HG03439 (cell line): Measurements from ENCODE around the gene SRF.

Experiments used
- ATAC-seq: cut with Tn5 transposase; IDR thresholded peaks from one replicate; pipeline ENCODE4 v1.9.1; 2021; ENCODE audit warnings: mild to moderate bottlenecking, moderate library complexity; ENCODE audit not compliant: unreplicated experiment

Gene SRF

DNA sequence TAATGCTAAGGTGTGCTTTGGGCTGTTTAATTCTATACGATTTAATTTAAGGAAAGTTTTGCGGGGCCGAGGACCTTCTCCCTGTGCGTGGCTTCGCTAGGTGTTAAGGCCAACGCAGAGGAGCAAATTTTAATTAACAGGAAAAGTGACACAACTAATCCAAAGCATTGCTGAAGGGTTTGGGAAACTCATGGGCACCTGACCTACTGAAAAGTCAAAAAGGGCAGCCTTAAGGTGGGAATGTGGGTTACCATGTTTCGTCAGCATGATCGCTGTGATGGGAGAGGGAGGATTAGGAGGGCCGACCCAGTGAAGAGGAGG lies 10.5 kb downstream of the SRF start:
- no peak for ATAC-seq

DNA sequence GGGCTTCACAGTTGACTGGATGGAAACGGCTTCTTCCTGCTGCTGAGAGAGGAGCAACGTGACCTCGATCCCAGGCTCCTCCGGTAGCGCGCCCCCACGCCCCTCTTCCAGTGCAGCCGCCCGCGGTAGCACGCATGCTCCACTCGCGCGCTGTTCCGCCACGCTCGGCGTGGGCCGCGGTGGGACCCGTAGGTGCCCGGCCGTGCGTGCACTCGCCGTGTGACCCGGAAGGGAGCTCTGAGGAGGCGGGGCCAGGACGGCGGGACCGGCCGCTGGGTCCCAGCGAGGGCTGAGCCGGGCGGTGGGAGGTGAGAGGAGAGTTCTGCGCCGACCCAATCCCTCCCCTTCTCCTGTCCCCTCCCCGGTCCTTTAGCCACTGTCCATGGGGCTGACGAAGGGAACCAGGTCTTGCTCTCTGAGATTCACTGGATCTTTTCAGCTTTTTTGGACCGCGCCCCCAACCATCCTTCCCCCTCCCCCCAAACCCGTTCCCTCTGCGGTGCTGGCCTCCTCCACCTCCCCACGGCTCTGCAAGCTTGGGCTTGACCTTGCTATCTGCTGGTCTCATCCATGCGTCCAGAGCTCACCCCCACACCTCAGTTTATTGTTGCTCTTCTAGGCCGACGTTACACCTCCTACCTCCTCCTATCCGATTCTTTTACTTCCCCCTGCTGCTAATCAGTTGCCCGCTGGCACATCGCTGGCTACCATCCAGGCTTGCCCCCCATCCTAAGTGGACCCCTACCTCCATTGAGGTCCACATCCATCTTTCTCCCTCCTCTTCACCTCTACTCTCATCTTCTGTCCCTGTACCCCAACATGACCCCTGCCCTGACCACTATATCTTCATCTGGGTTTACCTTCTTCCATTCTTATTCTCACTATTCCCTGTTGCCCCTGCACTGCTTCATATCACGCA lies 11.1 kb downstream of the SRF start, which contains the start of gene CUL9:
TSS of gene CUL9 (plus strand) at position 255 of the 919 bp plus-strand sequence. CDS start 2,115 bp downstream, outside the sequence.
- ATAC-seq, result peak; percentile 83

DNA sequence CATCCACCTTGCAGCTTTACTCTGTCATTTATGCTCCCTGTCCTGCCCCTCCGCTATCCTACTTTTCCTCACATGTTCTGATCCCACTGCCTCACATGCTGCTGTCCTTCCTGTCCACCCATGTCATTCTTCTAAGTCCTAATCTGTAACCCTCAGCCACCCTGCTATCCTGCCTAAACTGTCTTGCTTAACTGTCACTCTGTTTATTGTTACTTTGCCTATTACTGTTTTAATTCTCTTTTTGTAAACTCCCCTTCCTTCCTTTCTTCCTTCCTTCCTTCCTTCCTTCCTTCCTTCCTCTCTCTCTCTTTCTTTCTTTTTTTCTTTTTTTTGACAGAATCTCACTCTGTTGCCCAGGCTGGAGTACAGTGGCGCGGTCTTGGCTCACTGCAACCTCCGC lies 12.4 kb downstream of the SRF start:
- no peak for ATAC-seq

DNA sequence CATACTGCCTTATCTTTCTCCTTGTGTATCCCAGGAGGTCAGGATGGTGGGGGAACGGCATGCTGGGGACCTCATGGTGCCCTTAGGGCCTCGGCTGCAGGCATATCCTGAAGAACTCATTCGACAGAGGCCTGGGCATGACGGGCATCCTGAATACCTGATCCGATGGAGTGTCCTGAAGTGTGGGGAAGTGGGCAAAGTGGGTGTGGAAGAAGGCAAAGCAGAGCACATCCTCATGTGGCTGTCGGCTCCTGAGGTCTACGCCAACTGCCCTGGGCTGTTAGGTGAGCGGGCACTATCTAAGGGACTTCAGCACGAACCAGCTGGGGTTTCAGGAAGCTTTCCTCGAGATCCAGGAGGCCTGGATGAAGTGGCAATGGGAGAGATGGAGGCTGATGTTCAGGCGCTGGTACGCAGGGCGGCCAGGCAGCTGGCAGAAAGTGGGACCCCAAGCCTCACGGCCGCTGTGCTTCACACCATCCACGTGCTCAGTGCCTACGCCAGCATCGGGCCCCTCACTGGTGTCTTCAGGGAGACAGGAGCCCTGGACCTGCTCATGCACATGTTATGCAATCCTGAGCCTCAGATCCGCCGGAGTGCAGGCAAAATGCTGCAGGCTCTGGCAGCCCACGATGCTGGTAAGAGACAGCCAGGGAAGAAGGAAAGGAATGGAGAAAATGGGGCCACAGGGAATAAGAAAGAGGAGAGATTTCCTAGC lies 13.4 kb downstream of the SRF start:
- no peak for ATAC-seq

DNA sequence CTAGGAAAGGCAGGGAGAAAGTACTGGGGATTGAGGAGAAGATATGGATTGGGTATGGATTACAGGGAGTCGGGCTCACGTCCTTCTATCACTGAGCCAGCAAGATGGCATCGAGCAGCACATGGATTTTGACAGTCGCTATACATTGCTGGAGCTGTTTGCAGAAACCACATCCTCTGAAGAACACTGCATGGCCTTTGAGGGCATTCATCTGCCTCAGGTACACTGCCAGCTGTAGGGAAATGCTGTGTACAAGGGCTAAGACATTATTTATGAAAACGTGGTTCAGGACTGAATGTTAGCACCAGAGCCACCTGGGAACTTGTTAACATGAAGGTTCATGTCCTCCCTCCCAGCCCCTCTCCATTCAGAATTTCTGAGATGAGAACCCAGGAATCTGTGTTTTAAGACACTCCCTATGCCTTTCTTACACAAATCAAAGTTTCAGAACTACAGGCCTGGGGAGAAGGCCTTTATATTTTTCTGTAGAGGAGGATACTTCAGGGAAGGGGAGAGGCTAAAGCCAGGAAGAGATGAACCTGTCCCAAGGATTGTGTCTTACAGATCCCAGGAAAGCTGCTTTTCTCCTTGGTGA lies 14.4 kb downstream of the SRF start:
- ATAC-seq, result no peak

DNA sequence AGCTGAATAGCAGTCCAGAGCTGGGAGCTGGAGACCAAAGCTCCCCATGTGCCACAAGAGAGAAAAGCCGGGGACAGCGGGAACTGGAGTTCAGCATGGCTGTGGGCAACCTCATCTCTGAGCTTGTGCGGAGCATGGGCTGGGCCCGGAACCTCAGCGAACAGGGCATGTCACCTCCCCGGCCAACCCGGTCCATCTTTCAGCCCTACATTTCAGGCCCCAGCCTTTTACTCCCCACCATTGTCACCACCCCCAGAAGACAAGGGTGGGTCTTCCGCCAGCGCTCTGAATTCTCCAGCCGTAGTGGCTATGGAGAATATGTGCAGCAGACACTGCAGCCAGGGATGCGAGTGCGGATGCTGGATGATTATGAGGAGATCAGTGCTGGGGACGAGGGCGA lies 14.9 kb downstream of the SRF start:
- ATAC-seq, result no peak

DNA sequence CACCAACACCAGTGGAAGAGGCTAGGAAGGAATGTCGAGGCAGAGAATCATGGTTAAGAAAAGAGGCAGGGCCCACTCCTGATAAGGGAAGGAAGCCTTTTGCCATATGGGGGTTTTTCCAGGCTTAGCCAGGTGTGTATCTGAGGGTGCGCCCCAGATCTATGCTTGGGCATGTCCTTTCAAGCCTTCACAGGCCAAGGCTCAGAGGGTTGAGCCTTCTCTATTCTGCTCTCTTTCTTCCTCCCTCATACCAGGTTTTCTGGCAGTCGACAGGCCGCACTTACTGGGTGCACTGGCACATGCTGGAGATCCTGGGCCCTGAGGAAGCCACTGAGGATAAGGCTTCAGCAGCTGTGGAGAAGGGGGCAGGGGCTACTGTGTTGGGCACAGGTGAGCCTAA lies 15.6 kb downstream of the SRF start:
- no peak for ATAC-seq

DNA sequence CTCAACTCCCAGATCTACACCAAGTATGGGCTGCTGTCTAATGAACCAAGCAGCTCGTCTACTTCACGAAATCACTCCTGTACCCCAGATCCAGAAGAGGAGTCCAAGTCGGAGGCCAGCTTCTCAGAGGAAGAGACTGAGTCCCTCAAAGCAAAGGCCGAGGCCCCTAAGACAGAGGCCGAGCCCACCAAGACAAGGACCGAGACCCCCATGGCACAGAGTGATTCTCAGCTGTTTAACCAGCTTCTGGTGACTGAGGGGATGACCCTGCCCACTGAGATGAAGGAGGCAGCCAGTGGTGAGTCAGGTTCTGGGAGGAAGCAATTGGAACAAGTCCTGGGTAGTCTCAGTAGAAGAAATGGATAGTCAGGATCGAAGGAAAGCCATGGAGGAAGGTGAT lies 16.8 kb downstream of the SRF start:
- ATAC-seq, result no peak

DNA sequence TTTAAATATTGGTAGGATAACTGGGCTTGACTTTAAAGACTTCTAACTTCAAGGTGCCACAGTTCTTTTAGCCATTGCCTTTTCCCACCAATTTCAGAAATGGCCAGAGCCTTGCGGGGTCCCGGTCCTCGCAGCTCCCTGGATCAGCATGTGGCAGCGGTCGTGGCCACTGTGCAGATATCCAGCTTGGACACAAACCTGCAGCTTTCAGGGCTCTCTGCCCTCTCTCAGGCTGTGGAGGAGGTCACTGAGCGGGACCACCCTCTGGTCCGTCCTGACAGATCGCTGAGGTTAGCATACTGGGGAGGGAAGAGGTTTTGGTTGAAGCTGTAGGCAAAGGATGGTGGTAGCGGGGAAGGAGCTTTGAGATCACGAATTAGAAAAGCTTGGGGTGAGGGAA lies 17.4 kb downstream of the SRF start:
- ATAC-seq, result no peak

DNA sequence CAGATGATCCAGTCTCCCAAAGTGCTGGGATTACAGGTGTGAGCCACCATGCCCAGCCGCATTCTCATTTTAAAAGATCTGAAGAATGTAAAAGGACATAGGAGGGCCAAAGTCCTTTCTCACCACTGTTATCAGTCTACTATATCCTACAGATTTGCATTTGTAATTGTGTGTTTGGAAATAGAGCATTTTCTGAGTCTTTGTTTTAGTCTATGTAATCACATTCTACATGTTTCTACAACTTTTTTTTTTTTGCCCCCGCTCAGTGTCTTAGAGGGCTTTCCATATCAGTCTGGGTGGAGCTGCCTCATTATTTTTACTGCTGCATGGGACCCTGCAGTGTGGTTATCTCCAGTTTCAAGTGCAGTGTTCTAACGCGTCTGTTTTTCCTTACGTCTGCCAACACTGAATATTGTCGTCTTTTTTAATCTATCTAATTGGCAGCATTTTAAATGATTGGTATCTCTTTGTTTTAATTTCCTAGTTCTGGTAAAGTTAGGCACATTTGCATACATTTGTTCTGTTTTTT lies 18.8 kb downstream of the SRF start:
- ATAC-seq, result no peak

DNA sequence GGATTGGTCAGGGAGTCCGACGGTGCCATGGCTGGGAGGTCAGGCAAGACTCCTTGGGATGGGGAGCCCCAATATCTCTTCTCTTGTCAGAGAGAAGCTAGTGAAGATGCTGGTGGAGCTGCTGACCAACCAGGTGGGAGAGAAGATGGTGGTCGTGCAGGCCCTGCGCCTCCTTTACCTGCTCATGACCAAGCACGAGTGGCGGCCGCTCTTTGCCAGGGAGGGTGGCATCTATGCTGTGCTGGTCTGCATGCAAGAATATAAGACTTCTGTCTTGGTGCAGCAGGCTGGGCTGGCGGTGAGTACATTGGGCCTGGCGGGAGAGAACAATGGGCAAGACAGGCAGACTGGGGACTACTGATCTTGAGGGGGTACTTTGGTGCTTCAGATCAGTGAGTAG lies 21.8 kb downstream of the SRF start:
- no peak for ATAC-seq

DNA sequence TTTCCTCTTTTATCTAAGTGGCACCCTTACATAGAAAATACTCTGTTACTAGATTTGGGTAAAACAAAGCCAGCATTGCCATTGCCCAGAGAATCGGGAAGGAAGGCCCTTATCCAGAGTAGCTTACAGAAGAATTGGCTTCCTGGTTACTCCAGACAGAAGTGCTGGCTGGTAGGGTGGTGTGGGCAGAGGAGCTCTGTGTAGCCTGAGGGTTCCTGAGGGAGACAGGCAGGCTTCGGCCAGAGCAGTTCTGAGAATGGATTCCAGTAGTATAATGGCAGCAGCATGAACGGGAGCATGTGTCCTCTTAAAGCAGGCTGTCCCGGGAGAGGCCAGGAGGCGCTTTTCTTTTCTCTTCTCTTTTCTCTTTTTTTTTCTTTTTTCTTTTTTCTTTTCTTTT lies 22.9 kb downstream of the SRF start:
- no peak for ATAC-seq

DNA sequence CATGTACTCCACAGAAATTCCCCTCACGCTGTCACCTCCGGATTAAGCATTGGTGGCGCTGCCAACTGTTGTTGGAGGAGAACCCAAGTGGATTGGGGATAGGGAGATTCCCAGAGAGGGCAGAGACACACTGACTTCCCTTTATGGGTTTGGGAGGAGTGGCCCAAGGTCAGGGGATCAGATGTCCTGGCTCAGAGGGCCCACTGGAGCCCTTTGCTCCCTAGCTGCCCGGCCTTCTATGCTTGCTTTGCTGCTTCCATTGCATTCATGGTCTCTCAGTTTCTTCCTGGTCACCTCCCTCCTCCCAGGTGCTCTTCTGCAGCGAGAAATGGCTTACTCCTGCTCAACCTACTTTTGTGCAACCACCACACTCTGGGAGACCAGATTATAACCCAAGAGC lies 25.3 kb downstream of the SRF start:
- ATAC-seq, result no peak

DNA sequence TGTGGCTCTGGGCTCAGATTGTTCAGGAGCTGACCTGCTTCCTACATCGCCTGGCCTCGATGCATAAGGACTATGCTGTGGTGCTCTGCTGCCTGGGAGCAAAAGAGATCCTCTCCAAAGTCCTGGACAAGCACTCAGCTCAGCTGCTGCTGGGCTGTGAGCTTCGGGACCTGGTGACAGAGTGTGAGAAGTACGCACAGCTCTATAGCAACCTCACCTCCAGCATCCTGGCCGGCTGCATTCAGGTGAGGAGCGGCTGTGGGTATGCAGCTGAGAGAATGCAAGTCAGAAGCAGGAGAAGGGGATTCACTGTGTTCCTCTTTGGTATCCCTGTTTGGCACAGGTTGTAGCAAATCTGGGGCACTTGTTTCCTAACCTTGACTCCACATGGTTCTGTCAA lies 28.8 kb downstream of the SRF start:
- ATAC-seq, result no peak

DNA sequence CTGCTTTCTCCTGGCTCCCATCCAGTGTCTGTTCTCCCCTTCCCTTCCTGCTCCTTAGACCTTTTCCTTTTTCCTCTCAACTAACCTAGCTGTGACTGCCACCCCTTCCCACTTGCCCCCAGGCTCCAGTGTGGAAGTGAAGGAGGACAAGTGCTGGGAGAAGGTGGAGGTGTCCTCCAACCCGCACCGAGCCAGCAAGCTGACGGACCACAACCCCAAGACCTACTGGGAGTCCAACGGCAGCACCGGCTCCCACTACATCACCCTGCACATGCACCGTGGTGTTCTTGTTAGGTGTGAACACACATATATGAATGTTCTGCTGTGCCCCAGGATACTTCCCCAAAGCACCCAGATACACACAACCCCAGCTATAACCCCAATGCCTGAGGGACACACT lies 29.5 kb downstream of the SRF start:
- no peak for ATAC-seq

DNA sequence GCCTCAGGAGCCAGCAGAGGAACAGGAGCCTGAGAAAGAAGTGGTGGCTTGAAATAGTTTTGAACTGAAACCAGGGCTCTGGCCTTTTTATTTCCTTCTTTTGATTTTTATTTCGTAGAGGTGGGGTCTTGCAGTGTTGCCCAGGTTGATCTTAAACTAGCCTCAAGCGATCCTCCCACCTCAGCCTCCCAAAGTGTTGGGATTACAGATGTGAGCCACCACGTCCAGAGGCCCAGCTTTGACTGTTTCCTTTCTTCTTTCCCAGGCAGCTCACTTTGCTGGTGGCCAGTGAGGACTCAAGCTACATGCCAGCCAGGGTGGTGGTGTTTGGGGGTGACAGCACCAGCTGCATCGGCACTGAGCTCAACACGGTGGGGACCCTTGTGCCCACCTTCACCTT lies 31.4 kb downstream of the SRF start:
- no peak for ATAC-seq

DNA sequence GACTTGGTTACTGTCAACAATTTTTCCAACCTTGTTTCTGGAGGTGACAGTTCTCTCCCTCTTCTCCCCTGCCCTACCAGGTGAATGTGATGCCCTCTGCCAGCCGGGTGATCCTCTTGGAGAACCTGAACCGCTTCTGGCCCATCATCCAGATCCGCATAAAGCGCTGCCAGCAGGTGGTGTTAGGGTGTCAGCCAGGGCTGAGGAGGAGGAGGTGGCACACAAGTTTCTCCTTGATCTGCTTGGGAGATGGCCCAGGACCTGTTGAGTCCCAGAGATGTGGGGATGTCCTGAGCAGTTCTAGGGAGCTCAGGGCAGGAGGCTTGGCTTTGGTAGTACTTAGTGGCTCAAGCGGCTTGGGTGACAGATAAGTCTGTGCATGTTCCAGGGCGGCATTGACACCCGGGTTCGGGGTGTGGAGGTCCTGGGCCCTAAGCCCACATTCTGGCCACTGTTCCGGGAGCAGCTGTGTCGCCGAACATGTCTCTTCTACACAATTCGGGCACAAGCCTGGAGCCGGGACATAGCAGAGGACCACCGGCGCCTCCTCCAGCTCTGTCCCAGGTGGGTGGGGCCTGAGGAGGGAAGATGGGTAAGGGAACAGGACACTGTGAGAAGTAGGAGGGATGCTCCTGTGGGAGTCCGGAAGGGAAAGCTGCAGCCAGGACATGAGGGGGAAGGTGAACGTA lies 32.1 kb downstream of the SRF start:
- ATAC-seq, result no peak

DNA sequence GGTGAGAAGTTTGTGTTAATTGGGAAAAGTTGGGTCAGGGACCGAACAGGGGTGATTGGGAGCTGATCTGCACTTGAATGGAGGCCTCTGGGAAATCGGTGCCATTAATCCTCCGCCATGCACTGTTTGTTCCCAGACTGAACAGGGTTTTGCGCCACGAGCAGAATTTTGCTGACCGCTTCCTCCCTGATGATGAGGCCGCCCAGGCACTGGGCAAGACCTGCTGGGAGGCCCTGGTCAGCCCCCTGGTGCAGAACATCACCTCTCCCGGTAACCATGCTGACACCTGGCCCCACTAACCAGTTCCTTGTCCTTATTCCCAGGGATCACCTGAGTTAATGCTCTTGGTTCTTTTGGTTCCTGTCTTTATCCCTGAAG lies 32.6 kb downstream of the SRF start:
- no peak for ATAC-seq

DNA sequence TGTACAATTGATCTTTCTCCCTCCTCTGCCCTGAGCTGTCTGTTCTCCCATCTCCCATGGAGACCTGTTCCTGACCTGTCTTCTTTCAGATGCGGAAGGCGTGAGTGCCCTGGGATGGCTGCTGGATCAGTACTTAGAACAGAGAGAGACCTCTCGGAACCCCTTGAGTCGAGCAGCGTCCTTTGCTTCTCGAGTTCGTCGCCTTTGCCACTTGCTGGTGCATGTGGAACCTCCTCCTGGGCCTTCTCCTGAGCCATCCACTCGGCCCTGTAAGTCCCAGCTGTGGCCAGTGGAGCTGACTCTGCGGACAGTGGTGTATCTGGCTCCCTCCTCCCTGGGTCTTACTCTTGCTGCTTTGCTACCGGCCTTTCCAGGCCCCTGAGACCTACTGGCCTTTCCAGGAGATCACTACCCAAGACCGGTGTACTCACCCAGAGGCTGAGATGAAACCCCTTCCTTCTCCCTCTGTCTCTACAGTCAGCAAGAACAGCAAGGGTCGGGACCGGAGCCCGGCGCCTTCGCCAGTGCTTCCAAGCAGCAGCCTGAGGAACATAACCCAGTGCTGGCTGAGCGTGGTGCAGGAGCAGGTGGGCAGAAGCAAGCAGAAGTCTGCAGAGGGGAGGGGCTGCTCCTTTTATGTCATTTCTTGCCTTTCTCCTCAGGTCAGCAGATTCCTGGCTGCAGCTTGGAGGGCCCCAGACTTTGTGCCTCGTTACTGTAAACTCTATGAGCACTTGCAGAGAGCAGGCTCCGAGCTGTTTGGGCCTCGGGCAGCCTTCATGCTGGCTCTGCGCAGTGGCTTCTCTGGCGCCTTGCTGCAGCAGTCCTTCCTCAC lies 33.4 kb downstream of the SRF start:
- ATAC-seq, result no peak

DNA sequence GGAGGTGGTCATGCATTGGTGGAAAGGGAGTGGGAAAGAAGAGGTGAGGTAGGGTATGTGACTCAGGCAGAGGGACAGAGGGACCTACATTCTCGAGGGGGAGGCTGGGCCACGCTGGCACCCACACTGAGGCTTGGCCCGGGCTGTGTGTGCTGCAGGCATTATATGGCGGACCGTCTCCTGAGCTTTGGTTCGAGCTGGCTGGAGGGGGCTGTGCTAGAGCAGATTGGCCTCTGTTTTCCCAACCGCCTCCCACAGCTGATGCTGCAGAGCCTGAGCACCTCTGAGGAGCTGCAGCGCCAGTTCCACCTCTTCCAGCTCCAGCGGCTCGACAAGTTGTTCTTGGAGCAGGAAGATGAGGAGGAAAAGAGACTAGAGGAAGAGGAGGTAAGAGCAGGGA lies 34.8 kb downstream of the SRF start:
- no peak for ATAC-seq
